ENCODE measurements around the gene CDH13. TPM values are rescaled to one million over a fixed set of nuclear protein-coding genes. Genes with fewer than 3 reads are reported as not detected.

The CDH13 gene
- total RNA-seq, 1 experiment from 2014 or later = 2.1 TPM

DNA sequence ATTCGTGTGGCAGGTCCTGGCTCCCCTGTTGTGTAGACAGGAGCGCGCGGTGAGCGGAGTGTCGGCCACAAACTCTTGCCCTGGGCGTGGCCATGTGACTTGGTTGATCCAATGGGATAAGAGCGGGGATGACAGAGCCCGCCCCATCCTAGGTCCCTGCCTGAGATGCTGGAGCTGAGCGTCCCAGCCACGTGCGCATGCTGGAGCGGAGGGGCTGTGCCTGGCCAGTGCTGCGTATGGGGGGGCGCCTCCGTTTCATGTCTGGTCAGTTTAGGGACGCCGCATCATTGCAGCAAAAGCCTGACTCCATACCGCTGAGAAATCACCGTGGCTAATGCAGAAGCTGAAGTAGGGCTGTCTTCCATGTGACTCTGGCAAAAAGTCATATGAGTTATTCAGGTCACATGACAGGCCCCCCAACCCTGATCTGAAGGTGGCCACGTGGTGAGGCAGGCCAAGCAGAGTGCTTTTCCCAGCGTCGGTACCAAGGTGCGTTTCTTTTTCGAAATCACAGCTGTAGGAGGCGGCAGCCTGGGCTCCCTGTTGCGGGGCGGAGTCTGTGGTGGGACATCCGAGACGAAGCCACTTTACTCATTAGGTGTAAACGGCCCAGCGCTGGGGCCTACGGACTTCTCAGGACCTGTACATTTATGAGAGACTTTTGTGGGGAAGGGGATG lies 1203.5 kb downstream of the CDH13 start:
- POLR2A ChIA-PET (ENCODE audit: low non-redundant PET) = no interaction called here
- no peaks in the 10 kb centered on the region for H3K36me3 ChIP-seq (ENCODE audit: insufficient read depth, low read length, poor library complexity, severe bottlenecking)
- no peaks in the 10 kb centered on the region for H3K27me3 ChIP-seq (replicated peaks; ENCODE audit: insufficient read depth, low read depth, low read length, poor library complexity)
- no peak for DNase-seq (ENCODE audit: low spot score)
- H3K27ac ChIP-seq (ENCODE audit: low read depth, low read length, poor library complexity, severe bottlenecking) = no peak overlapping the region
- TF ChIP-seq, protein P1, sequence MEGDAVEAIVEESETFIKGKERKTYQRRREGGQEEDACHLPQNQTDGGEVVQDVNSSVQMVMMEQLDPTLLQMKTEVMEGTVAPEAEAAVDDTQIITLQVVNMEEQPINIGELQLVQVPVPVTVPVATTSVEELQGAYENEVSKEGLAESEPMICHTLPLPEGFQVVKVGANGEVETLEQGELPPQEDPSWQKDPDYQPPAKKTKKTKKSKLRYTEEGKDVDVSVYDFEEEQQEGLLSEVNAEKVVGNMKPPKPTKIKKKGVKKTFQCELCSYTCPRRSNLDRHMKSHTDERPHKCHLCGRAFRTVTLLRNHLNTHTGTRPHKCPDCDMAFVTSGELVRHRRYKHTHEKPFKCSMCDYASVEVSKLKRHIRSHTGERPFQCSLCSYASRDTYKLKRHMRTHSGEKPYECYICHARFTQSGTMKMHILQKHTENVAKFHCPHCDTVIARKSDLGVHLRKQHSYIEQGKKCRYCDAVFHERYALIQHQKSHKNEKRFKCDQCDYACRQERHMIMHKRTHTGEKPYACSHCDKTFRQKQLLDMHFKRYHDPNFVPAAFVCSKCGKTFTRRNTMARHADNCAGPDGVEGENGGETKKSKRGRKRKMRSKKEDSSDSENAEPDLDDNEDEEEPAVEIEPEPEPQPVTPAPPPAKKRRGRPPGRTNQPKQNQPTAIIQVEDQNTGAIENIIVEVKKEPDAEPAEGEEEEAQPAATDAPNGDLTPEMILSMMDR (conservative IDR thresholded peaks at IDR 0.05; ENCODE audit: low read depth, low read length) = no peak
- no peak for TF ChIP-seq EZH2 (IDR thresholded peaks at IDR 0.05; ENCODE audit: borderline replicate concordance, low read depth, low read length, poor library complexity, severe bottlenecking)
- H3K4me1 ChIP-seq (ENCODE audit: insufficient read depth, low read length, poor library complexity, severe bottlenecking) = no peaks in the 10 kb centered on the region
- CTCF ChIA-PET = no interaction called here
- no peaks in the 10 kb centered on the region for H3K9me3 ChIP-seq (ENCODE audit: low read depth, low read length, poor library complexity, severe bottlenecking)
- intact Hi-C loops (cut with micrococcal nuclease; ENCODE audit: unreplicated experiment) = no loop called here
- BruUV-seq (replicated peaks) = no TSS peak
- no peak overlapping the region for H3K4me3 ChIP-seq (ENCODE audit: low read depth, low read length, poor library complexity, severe bottlenecking)

- POLR2A ChIA-PET (ENCODE audit: low non-redundant PET) = no interaction called here
- H3K9me3 ChIP-seq (ENCODE audit: low read depth, low read length, poor library complexity, severe bottlenecking) = no peaks in the 10 kb centered on the region
- peaks cover 4% of the 10 kb centered on the region for H3K4me1 ChIP-seq (ENCODE audit: insufficient read depth, low read length, poor library complexity, severe bottlenecking)
- H3K27ac ChIP-seq (ENCODE audit: low read depth, low read length, poor library complexity, severe bottlenecking) = no peak overlapping the region
- H3K36me3 ChIP-seq (ENCODE audit: insufficient read depth, low read length, poor library complexity, severe bottlenecking) = no peaks in the 10 kb centered on the region
- DNase-seq (ENCODE audit: low spot score) = no peak
- H3K4me3 ChIP-seq (ENCODE audit: low read depth, low read length, poor library complexity, severe bottlenecking) = no peak overlapping the region
- no TSS peak for BruUV-seq (replicated peaks)
- no peak for TF ChIP-seq EZH2 (IDR thresholded peaks at IDR 0.05; ENCODE audit: borderline replicate concordance, low read depth, low read length, poor library complexity, severe bottlenecking)
- TF ChIP-seq, protein P1 (conservative IDR thresholded peaks at IDR 0.05; ENCODE audit: low read depth, low read length) = no peak
- no peaks in the 10 kb centered on the region for H3K27me3 ChIP-seq (replicated peaks; ENCODE audit: insufficient read depth, low read depth, low read length, poor library complexity)
- intact Hi-C loops (cut with micrococcal nuclease; ENCODE audit: unreplicated experiment) = no loop called here
- CTCF ChIA-PET = no interaction called here
Measured at GRCh38 chr16:83830769-83831455, 1204.1 kb downstream of the CDH13 start.

DNA sequence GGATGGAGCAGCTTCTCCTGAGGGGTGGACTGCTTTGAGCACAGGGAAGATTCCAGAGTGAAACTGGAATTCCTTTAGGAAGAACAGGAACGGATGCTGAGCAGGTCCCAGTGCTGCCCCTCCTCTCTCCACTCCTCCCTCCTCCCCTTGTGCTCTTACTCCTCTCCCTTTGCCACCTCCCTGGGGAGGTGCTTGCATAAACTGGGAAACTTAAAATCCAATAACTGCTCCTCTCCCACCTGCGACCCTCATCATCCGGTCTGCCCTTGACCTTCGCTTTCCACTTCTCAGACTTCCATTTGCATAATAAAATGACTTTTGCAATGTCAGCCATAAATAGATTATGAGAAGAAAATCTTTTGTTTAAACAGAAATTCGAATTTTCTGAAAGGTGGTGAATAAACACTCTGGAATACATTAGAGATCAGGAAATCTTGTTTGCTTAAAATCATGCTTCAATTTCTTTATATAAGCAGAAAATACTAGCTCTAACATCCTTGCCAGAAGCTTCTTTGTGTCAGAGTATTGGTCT lies 1204.8 kb downstream of the CDH13 start:
- no peaks in the 10 kb centered on the region for H3K27me3 ChIP-seq (replicated peaks; ENCODE audit: insufficient read depth, low read depth, low read length, poor library complexity)
- no peak overlapping the region for H3K4me3 ChIP-seq (ENCODE audit: low read depth, low read length, poor library complexity, severe bottlenecking)
- CTCF ChIA-PET = no interaction called here
- DNase-seq (ENCODE audit: low spot score) = no peak
- intact Hi-C loops (cut with micrococcal nuclease; ENCODE audit: unreplicated experiment) = no loop called here
- no peak for TF ChIP-seq EZH2 (IDR thresholded peaks at IDR 0.05; ENCODE audit: borderline replicate concordance, low read depth, low read length, poor library complexity, severe bottlenecking)
- TF ChIP-seq, protein P1 (conservative IDR thresholded peaks at IDR 0.05; ENCODE audit: low read depth, low read length) = no peak
- H3K27ac ChIP-seq (ENCODE audit: low read depth, low read length, poor library complexity, severe bottlenecking) = no peak overlapping the region
- H3K9me3 ChIP-seq (ENCODE audit: low read depth, low read length, poor library complexity, severe bottlenecking) = no peaks in the 10 kb centered on the region
- H3K4me1 ChIP-seq (ENCODE audit: insufficient read depth, low read length, poor library complexity, severe bottlenecking) = peaks cover 9% of the 10 kb centered on the region
- BruUV-seq (replicated peaks) = no TSS peak
- POLR2A ChIA-PET (ENCODE audit: low non-redundant PET) = no interaction called here
- no peaks in the 10 kb centered on the region for H3K36me3 ChIP-seq (ENCODE audit: insufficient read depth, low read length, poor library complexity, severe bottlenecking)

All from A673 (cell line).